Kidney (tissue), 14 donors: Measurements from ENCODE around the gene FBLN1. TPM values are rescaled to one million over a fixed set of nuclear protein-coding genes. Genes with fewer than 3 reads are reported as not detected.

ENCODE experiments used
- DNase-seq, 5 donors: peaks; one replicate each; pipeline ENCODE4 v3.0.0-alpha.2; 2013 to 2020
- FAIRE-seq: peaks from 2 replicates; lab custom pipeline; 2012; peaks lifted over from hg19 to GRCh38; lab: Jason Lieb, UNC
- H3K27ac ChIP-seq, 2 donors: one replicate each; pipeline ENCODE4 v1.7.0; 2013; ENCODE audit warnings: low read depth in 2 of 2, low read length in 2 of 2, inconsistent platforms in 1 of 2
- H3K27me3 ChIP-seq: one replicate; pipeline ENCODE4 v1.7.1; 2013; ENCODE audit warnings: low read length, inconsistent platforms; ENCODE audit not compliant: control insufficient read depth, insufficient read depth
- H3K36me3 ChIP-seq, 3 donors: one replicate each; pipeline versions ENCODE4 v1.7.0 to v1.7.1; 2013; ENCODE audit warnings: low read length in 3 of 3, control low read depth in 1 of 3, inconsistent platforms in 1 of 3; ENCODE audit not compliant: insufficient read depth in 3 of 3, control insufficient read depth in 2 of 3
- H3K4me1 ChIP-seq, 3 donors: one replicate each; pipeline versions ENCODE4 v1.7.0 to v1.7.1; 2013; ENCODE audit warnings: low read length in 3 of 3, inconsistent platforms in 1 of 3, low read depth in 1 of 3; ENCODE audit not compliant: control insufficient read depth in 2 of 3, insufficient read depth in 2 of 3
- H3K4me3 ChIP-seq, 3 donors: one replicate each; pipeline versions ENCODE4 v1.7.0 to v1.8.1; 2013; ENCODE audit warnings: low read length in 3 of 3, control low read depth in 1 of 3, inconsistent platforms in 1 of 3
- H3K9ac ChIP-seq, 3 donors: one replicate each; pipeline versions ENCODE4 v1.7.0 to v1.7.1; 2013; ENCODE audit warnings: low read length in 3 of 3, control low read depth in 1 of 3, inconsistent platforms in 1 of 3
- H3K9me3 ChIP-seq, 3 donors: one replicate each; pipeline versions ENCODE4 v1.7.0 to v1.7.1; 2013; ENCODE audit warnings: low read length in 3 of 3, control low read depth in 1 of 3, inconsistent platforms in 1 of 3; ENCODE audit not compliant: control insufficient read depth in 2 of 3, insufficient read depth in 1 of 3
- intact Hi-C: fragments of 100-400 bp; cut with DNase I; formaldehyde crosslinking; loops from one replicate; pipeline ENCODE4 v1.11.1; 2022
- polyA plus RNA-seq: library from polyadenylated mRNA; stranded (reverse); fragments of 350-450 nt; fragmentation: Illumina TruSeq; extraction: RNeasy Lipid Tissue Mini Kit (QIAGEN cat#74804); gene quantifications from one replicate; pipeline ENCODE4 v1.2.3, GENCODE V29; 2014; ENCODE audit warnings: low read depth, low replicate concordance; ENCODE audit not compliant: insufficient read depth
- total RNA-seq: library from RNA; stranded (reverse); fragmentation: NEBNext Ultra II Directional; extraction: Animal tissue kit (Norgen Biotek cat#: 25700); gene quantifications from one replicate; pipeline ENCODE4 v1.2.1, GENCODE V29; 2021
- TF ChIP-seq, protein P1 (sequence below): IDR thresholded peaks from 3 replicates; pipeline ENCODE4 v1.5.1; 2012; ENCODE audit warnings: mild to moderate bottlenecking, moderate library complexity, borderline replicate concordance; ENCODE audit not compliant: insufficient read depth; ENCODE audit errors: extremely low read depth
- donor health status: control.
- donor health status: control.
- donor health status: control.
- donor health status: control.
- donor health status: control.
- donor health status: DM: yes; HTN: yes; CAD: no.
- donor health status: Normal renal cell carcinoma (clear cell type).

The FBLN1 gene
- total and polyA plus RNA-seq, 2 donors from 2014 or later = 23.3 to 105 TPM

DNA sequence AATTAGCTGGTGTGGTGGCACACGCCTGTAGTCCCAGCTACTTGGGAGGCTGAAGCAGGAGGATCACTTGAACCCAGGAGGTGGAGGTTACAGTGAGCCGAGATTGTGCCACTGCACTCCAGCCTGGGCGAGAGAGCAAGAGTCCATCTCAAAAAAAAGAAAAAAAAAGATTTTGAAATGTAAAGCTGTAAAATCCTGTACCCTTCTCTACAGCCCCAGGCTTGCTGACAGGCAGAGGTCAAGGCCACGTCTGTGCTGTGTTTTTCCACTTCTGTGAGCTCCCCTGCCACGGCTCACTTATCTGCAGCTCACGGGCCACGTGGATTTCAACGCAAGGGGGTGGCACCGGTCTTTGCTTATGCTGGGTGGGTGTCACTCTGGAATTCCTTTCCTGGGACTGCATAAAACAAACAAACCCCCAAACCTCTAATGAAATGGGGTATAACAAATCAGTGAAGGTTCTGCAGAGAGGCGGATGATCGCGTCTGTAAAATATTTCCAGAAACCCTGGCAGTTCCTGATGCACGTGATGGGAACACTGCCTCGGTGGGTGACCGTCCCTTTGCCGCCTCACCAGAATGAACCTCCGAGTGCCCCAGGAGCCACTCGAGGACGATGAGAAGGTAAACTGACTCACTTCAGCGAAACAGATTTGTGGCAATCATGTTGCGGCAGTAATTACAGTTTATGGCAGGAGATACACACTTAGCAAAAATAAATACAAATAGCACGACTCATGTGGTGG is 125.0 kb downstream of the FBLN1 start:
- no peaks in the 10 kb centered on the region for H3K36me3 ChIP-seq
- FAIRE-seq (no peak), DNase-seq (peak in 2 of 5 donors; percentile 42 to 48)
- no peak overlapping the region for H3K4me3 ChIP-seq
- TF ChIP-seq, protein P1, sequence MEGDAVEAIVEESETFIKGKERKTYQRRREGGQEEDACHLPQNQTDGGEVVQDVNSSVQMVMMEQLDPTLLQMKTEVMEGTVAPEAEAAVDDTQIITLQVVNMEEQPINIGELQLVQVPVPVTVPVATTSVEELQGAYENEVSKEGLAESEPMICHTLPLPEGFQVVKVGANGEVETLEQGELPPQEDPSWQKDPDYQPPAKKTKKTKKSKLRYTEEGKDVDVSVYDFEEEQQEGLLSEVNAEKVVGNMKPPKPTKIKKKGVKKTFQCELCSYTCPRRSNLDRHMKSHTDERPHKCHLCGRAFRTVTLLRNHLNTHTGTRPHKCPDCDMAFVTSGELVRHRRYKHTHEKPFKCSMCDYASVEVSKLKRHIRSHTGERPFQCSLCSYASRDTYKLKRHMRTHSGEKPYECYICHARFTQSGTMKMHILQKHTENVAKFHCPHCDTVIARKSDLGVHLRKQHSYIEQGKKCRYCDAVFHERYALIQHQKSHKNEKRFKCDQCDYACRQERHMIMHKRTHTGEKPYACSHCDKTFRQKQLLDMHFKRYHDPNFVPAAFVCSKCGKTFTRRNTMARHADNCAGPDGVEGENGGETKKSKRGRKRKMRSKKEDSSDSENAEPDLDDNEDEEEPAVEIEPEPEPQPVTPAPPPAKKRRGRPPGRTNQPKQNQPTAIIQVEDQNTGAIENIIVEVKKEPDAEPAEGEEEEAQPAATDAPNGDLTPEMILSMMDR = no peak
- no peak overlapping the region for H3K9ac ChIP-seq
- H3K4me1 ChIP-seq = no peaks in the 10 kb centered on the region
- intact Hi-C loops = no loop called here
- no peaks in the 10 kb centered on the region for H3K9me3 ChIP-seq
- H3K27me3 ChIP-seq = no peaks in the 10 kb centered on the region
- no peak overlapping the region for H3K27ac ChIP-seq

DNA sequence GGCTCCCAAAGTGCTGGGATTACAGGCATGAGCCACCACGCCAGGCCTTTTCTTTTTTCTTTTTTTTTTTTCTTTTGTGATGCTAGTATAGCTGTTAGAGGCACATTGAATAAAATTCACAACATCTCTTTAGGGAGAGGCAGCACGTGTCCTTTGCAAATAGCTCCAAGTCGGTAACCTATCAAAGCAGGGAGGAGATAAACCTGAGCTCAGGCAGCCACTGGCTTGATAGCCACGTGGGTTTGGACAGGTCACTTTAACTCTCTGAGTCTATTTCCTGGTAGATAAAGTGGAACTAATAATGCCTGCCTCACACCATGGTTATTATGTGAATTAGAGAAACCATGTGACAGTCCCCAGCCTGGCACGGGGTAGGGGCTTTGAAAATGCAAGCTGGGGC is 125.8 kb downstream of the FBLN1 start:
- H3K9ac ChIP-seq = no peak overlapping the region
- no peaks in the 10 kb centered on the region for H3K27me3 ChIP-seq
- no peaks in the 10 kb centered on the region for H3K9me3 ChIP-seq
- DNase-seq (no peak), FAIRE-seq (no peak)
- TF ChIP-seq, protein P1 = no peak
- no peaks in the 10 kb centered on the region for H3K36me3 ChIP-seq
- intact Hi-C loops = no loop called here
- H3K27ac ChIP-seq = no peak overlapping the region
- no peak overlapping the region for H3K4me3 ChIP-seq
- no peaks in the 10 kb centered on the region for H3K4me1 ChIP-seq

DNA sequence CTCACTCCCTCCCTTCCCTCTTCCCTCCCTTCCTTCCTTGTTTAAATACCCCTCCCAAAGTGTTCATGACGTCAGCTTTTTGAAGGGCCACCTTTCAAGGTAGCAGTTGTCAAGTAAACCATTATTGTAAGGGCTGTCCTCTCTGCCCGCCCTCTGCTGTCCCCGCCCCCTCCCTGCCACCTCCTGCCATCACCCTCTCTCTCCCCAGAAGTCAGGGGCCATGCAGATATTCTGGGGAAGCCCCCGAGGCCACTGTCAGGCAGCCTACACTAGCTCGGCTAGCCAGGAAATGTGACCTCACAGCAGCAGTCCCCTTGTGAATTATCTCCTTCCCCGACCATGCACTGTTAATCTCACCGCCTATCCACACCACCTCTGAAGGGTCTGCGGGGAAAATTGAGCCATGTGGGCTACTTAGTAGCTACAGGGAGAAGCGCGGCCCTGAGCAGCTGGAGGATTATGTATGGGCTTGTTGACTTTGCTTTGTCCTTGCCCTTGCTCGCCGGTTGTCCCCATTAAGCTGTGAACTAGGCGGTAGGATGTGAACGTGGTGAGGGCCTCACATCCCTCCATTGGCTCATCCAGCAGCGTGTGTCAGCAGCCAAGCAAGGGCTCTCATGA is 126.9 kb downstream of the FBLN1 start:
- peak in 3 of 5 donors; percentile 30 to 61 (median 32) for DNase-seq
- H3K27ac ChIP-seq = no peak overlapping the region
- no peak for FAIRE-seq
- H3K4me3 ChIP-seq = no peak overlapping the region
- H3K9ac ChIP-seq = no peak overlapping the region
- H3K27me3 ChIP-seq = no peaks in the 10 kb centered on the region
- TF ChIP-seq, protein P1 = no peak
- no peaks in the 10 kb centered on the region for H3K36me3 ChIP-seq
- H3K4me1 ChIP-seq = no peaks in the 10 kb centered on the region
- intact Hi-C loops = no loop called here
- H3K9me3 ChIP-seq = no peaks in the 10 kb centered on the region
